NCI-H2107 treated with DMSO at 0.1 percent for 48 hours (cell line): ENCODE results near the gene KCNQ5.
"Not testable (repeated sequence)": the region's sequence is repeated elsewhere in the genome, so short reads cannot be mapped to it uniquely, and the experiment has no call there.

Experiments used
- DNase-seq: peaks from one replicate; lab custom pipeline; 2025; ENCODE audit not compliant: unreplicated experiment; lab: John Stamatoyannopoulos, UW

Gene KCNQ5

GRCh38 chr6:73231986-73232391 lies 610.1 kb downstream of the KCNQ5 start:
- DNase-seq: no peak

GRCh38 chr6:73233048-73233447 lies 611.2 kb downstream of the KCNQ5 start:
- DNase-seq: no peak

- DNase-seq: not testable (repeated sequence)
Observed at GRCh38 chr6:73233971-73234370, 612.1 kb downstream of the KCNQ5 start.

GRCh38 chr6:73234733-73235132 lies 612.9 kb downstream of the KCNQ5 start:
- no peak for DNase-seq

- DNase-seq: no peak
Observed at GRCh38 chr6:73236144-73236750, 614.4 kb downstream of the KCNQ5 start.

- no peak for DNase-seq
Observed at GRCh38 chr6:73240730-73241129, 618.9 kb downstream of the KCNQ5 start.

GRCh38 chr6:73242001-73242400 lies 620.1 kb downstream of the KCNQ5 start:
- no peak for DNase-seq
